HepG2 (cell line): ENCODE results near the gene MCAT. TPM values are rescaled to one million over a fixed set of nuclear protein-coding genes. Genes with fewer than 3 reads are reported as not detected.
A peak's percentile ranks its signal among the peaks of the same experiment; 100 is the strongest.

Experiments used
- AGO2 ChIP-seq: fragments of 200-400 bp; formaldehyde crosslinking; optimal IDR thresholded peaks from 2 replicates; pipeline ENCODE3; 2017; ENCODE audit warnings: mild to moderate bottlenecking, low read depth, low read length, moderate library complexity
- ARID5B ChIP-seq: IDR thresholded peaks from 2 replicates; pipeline ENCODE4 v1.4.0; 2020; ENCODE audit warnings: mild to moderate bottlenecking, missing genetic modification reagents
- CHD4 ChIP-seq: fragments of 200-600 bp; sonication (generic); IDR thresholded peaks from 2 replicates; pipeline ENCODE4 v1.7.0; 2017; ENCODE audit warnings: mild to moderate bottlenecking, low read length, borderline replicate concordance
- CREBL2 ChIP-seq: sonication (generic); formaldehyde crosslinking; IDR thresholded peaks from 2 replicates; pipeline ENCODE4 v1.8.1; 2023; ENCODE audit warnings: missing genetic modification reagents, mild to moderate bottlenecking, borderline replicate concordance
- FOXK1 ChIP-seq: sonication (generic); formaldehyde crosslinking; IDR thresholded peaks from 2 replicates; pipeline ENCODE4 v1.4.0; 2020; ENCODE audit warnings: low read depth, missing genetic modification reagents, borderline replicate concordance
- GFI1 ChIP-seq: sonication (generic); formaldehyde crosslinking; IDR thresholded peaks from 2 replicates; pipeline ENCODE4 v1.5.0; 2020; ENCODE audit warnings: missing genetic modification reagents, mild to moderate bottlenecking, borderline replicate concordance
- HBP1 ChIP-seq: IDR thresholded peaks from 2 replicates; pipeline ENCODE4 v1.6.1; 2016; ENCODE audit warnings: low read depth, control low read depth
- HDAC6 ChIP-seq: fragments of 200-600 bp; sonication (generic); IDR thresholded peaks from 2 replicates; pipeline ENCODE4 v1.7.0; 2017; ENCODE audit warnings: mild to moderate bottlenecking, antibody characterized with exemption, low read length, low read depth
- MIER3 ChIP-seq: IDR thresholded peaks from 2 replicates; pipeline ENCODE4 v1.6.1; 2016; ENCODE audit warnings: missing compliant biosample characterization, borderline replicate concordance
- MTA3 ChIP-seq: sonication (generic); formaldehyde crosslinking; IDR thresholded peaks from 2 replicates; pipeline ENCODE4 v1.4.0; 2020; ENCODE audit warnings: missing genetic modification reagents
- PAXIP1 ChIP-seq: sonication (generic); formaldehyde crosslinking; conservative IDR thresholded peaks from 2 replicates; pipeline ENCODE4 v1.4.0; 2020; ENCODE audit warnings: mild to moderate bottlenecking, missing genetic modification reagents, moderate library complexity
- SMYD3 ChIP-seq: sonication (generic); formaldehyde crosslinking; IDR thresholded peaks from 2 replicates; pipeline ENCODE4 v1.8.1; 2023; ENCODE audit warnings: mild to moderate bottlenecking, missing genetic modification reagents
- ZNF136 ChIP-seq: sonication (generic); formaldehyde crosslinking; IDR thresholded peaks from 2 replicates; pipeline ENCODE4 v1.8.1; 2022; ENCODE audit warnings: low read depth, mild to moderate bottlenecking, moderate library complexity, missing genetic modification reagents
- ZNF264 ChIP-seq: sonication (generic); formaldehyde crosslinking; IDR thresholded peaks from 2 replicates; pipeline ENCODE4 v1.4.0; 2020; ENCODE audit warnings: missing genetic modification reagents
- ZNF484 ChIP-seq: sonication (generic); formaldehyde crosslinking; IDR thresholded peaks from 2 replicates; pipeline ENCODE4 v1.5.1; 2020; ENCODE audit warnings: mild to moderate bottlenecking, low read depth, missing genetic modification reagents, borderline replicate concordance
- ZNF564 ChIP-seq: sonication (generic); formaldehyde crosslinking; IDR thresholded peaks from 2 replicates; pipeline ENCODE4 v1.8.1; 2023; ENCODE audit warnings: mild to moderate bottlenecking, missing genetic modification reagents
- ZNF790 ChIP-seq: sonication (generic); formaldehyde crosslinking; IDR thresholded peaks from 2 replicates; pipeline ENCODE4 v1.8.0; 2022; ENCODE audit warnings: missing genetic modification reagents, mild to moderate bottlenecking, borderline replicate concordance
- polyA plus RNA-seq, 8 experiments: library from polyadenylated mRNA; depleted of rRNA in 3 of 8; stranded (reverse) in 7 of 8; unstranded in 1 of 8; fragments of >200 nt; fragmentation: Illumina TruSeq in 4 of 8; extraction: Trizol in 4 of 8; gene quantifications; 2 replicates each; pipeline versions ENCODE4 v1.2.1 to v1.2.3, GENCODE V29; 2011 to 2016; ENCODE audit warnings: low read depth in 4 of 8, missing spikeins in 1 of 8, mixed read lengths in 1 of 8; ENCODE audit not compliant: insufficient read depth in 1 of 8
- total RNA-seq, 5 experiments: library from RNA; depleted of rRNA; stranded (reverse); fragments of >200 nt; fragmentation: Illumina TruSeq; extraction: Trizol; gene quantifications; 2 replicates each; pipeline ENCODE4 v1.2.3, GENCODE V29; 2016; ENCODE audit warnings: low read depth in 1 of 5
- TF ChIP-seq, protein P1 (sequence below): sonication (generic); IDR thresholded peaks from 2 replicates; pipeline ENCODE4 v1.6.1; 2016; ENCODE audit warnings: low read depth, borderline replicate concordance

Gene MCAT
- total and polyA plus RNA-seq, 2 of the 13 experiments (the other 11 are each of a cell fraction or from before 2014, with no cell fraction given) = 9.3 to 16.7 TPM

DNA sequence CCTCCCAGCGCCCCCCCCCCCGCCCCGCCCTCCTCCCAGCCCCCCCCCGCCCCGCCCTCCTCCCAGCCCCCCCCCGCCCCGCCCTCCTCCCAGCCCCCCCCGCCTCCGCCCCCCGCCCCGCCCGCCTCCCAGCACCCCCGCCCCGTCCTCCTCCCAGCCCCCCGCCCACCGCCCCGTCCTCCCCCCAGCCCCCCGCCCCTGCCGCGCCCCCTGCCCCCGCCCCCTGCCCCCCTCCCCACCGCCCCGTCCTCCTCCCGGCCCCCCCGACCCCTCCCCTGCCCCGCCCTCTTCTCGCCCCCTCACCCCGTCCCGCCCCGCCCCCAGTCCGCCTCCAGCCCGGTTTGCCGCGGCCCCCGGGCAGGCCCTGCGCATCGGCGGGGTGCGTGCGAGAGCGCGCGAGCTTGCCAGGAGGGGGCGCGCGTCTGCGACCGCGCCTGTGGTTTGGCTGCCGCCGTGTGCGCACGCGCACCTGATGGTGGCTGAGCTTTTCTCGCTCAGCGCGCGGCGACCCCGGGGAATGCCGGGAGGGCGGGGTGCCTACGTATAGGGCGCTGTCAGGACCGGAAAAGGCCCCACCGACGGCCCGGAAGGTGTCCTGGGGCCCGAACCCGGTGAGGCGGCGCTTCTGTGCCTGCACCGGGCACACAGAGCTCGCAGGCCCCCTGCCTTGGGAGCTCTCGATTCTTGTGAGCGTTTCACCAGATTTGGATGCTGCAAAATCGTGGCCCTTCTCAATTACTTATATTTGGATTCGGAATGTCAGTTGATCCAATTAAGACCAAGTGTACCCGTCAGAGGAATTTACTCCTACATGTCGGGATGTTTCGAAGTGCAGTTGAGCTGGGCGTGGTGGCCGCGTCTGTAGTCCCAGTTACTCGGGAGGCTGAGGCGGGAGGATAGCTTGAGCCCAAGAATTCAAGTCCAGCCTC lies 44.2 kb upstream of the MCAT start (continued):
- TF ChIP-seq, protein P1, sequence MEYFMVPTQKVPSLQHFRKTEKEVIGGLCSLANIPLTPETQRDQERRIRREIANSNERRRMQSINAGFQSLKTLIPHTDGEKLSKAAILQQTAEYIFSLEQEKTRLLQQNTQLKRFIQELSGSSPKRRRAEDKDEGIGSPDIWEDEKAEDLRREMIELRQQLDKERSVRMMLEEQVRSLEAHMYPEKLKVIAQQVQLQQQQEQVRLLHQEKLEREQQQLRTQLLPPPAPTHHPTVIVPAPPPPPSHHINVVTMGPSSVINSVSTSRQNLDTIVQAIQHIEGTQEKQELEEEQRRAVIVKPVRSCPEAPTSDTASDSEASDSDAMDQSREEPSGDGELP = peak; percentile 8; the same call in 1 of the 2 replicates
- TF ChIP-seq ZNF790 (CRISPR knock-in tag) (no peak; the same call in 1 of the 2 replicates), ARID5B (CRISPR knock-in tag) (peak; percentile 64), SMYD3 (no peak; the same call in 1 of the 2 replicates), AGO2 (no peak), ZNF484 (no peak), MIER3 (CRISPR knock-in tag) (no peak; the same call in 1 of the 2 replicates), ZNF264 (CRISPR knock-in tag) (peak; percentile 93), GFI1 (CRISPR knock-in tag) (peak; percentile 58; the same call in 1 of the 2 replicates), ZNF564 (CRISPR knock-in tag) (peak; percentile 55; the same call in 1 of the 2 replicates), ZNF136 (CRISPR knock-in tag) (no peak), MTA3 (CRISPR knock-in tag) (no peak), HBP1 (no peak), PAXIP1 (CRISPR knock-in tag) (peak; percentile 55), HDAC6 (no peak), FOXK1 (peak; percentile 66; the same call in 1 of the 2 replicates), CHD4 (no peak), CREBL2 (0 out of 2 replicates have a peak, but pooled peaks have one; percentile 45)
